ENCODE results near the gene TCAF2. TPM values are rescaled to one million over a fixed set of nuclear protein-coding genes. Genes with fewer than 3 reads are reported as not detected.
"Not testable (repeated sequence)": the region's sequence is repeated elsewhere in the genome, so short reads cannot be mapped to it uniquely, and the experiment has no call there.

TCAF2 gene
- 1.8 and 2.5 TPM in 2 replicates for total RNA-seq

DNA sequence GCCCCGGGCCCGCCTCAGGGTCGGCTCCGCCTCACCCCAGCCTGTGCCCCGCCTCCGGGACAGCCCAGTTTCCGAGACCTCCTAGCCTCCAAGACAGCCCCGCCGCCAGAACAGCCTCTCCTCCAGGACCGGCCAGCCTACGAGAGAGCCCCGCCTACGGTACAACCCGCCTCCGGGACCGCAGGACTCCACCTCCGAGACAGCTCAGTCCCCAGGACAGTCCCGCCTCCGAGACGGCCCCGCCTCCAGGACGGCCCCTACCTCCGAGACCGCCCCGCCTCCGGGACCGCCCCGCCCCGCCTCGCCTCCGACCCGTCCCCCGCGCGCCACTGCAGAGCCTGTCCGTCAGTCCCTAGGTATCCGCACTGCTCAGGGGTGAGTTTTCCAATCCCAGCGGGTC, at the start of gene TCAF2:
Gene TCAF2, plus strand, starts transcription at position 329 of the 400 bp plus-strand sequence.
- H4K20me1 ChIP-seq (ENCODE audit: insufficient read depth, low read length); DNase-seq (ENCODE audit: insufficient read length, low spot score, missing footprints); H3K36me3 ChIP-seq (ENCODE audit: insufficient read depth, low read length); H3K4me3 ChIP-seq (ENCODE audit: insufficient read depth, low read length); H2AFZ ChIP-seq (ENCODE audit: low read length); H3K27me3 ChIP-seq (ENCODE audit: insufficient read depth, low read length); H3K79me2 ChIP-seq (ENCODE audit: insufficient read depth, low read length); H3K27ac ChIP-seq (ENCODE audit: low read depth, low read length); H3K4me2 ChIP-seq (ENCODE audit: insufficient read depth, low read length); H3K4me1 ChIP-seq (ENCODE audit: insufficient read depth, low read length); H3K9me3 ChIP-seq (ENCODE audit: low read depth, low read length): not testable (repeated sequence)

- H4K20me1 ChIP-seq (ENCODE audit: insufficient read depth, low read length); H3K4me3 ChIP-seq (ENCODE audit: insufficient read depth, low read length); H3K27ac ChIP-seq (ENCODE audit: low read depth, low read length); DNase-seq (ENCODE audit: insufficient read length, low spot score, missing footprints); H3K4me2 ChIP-seq (ENCODE audit: insufficient read depth, low read length); H3K4me1 ChIP-seq (ENCODE audit: insufficient read depth, low read length); H3K36me3 ChIP-seq (ENCODE audit: insufficient read depth, low read length); H3K27me3 ChIP-seq (ENCODE audit: insufficient read depth, low read length); H3K79me2 ChIP-seq (ENCODE audit: insufficient read depth, low read length); H3K9me3 ChIP-seq (ENCODE audit: low read depth, low read length); H2AFZ ChIP-seq (ENCODE audit: low read length): not testable (repeated sequence)
These were observed 49.3 kb upstream of the TCAF2 start, which contains the start of gene CTAGE15 for GRCh38 chr7:143571501-143571900. Gene CTAGE15 (plus strand): TSS chr7:143571801. CDS start chr7:143571818, 17 bp downstream.

DNA sequence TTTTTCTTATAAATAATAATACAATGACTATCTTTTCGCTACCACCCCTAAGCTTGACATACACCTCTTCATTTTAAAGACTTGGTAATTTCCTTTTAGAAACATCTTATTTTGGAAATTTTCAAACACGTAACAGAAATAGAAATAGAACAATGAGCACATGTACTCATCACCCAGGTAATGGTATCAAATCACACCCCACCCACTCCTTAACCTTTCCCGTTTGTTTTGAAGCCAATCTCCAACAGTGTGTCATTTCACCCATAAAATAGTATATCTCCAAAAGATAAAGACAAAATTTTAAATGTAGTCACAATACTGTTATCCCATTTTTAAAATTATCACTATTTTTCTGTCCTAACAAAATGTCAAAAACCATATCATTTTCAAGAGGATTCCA, 32.6 kb upstream of the TCAF2 start:
- H2AFZ ChIP-seq (ENCODE audit: low read length); H4K20me1 ChIP-seq (ENCODE audit: insufficient read depth, low read length); H3K4me1 ChIP-seq (ENCODE audit: insufficient read depth, low read length); H3K27ac ChIP-seq (ENCODE audit: low read depth, low read length); H3K4me3 ChIP-seq (ENCODE audit: insufficient read depth, low read length); H3K9me3 ChIP-seq (ENCODE audit: low read depth, low read length); H3K4me2 ChIP-seq (ENCODE audit: insufficient read depth, low read length); H3K79me2 ChIP-seq (ENCODE audit: insufficient read depth, low read length); H3K27me3 ChIP-seq (ENCODE audit: insufficient read depth, low read length); DNase-seq (ENCODE audit: insufficient read length, low spot score, missing footprints); H3K36me3 ChIP-seq (ENCODE audit: insufficient read depth, low read length): not testable (repeated sequence)

DNA sequence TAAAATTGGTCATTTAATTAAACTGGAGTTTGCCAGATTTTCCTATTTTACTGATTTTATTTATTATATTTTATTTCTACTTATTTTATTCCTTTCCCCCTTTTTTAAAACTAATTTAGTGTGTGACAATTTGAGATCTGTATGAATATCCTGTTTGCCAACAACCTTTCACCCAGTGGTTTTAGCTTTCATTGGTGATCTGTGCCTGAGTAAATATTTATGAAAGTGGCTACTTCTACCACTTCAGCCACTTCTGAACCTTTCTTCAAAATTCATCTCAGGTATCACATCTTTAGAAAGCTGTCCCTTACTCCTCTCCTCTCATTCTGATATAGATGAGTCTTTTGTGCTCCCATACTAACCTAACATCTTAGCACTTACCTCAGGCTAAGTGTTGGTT, 30.9 kb upstream of the TCAF2 start:
- H3K27ac ChIP-seq (ENCODE audit: low read depth, low read length); H3K27me3 ChIP-seq (ENCODE audit: insufficient read depth, low read length); H3K4me2 ChIP-seq (ENCODE audit: insufficient read depth, low read length); H3K4me3 ChIP-seq (ENCODE audit: insufficient read depth, low read length); H3K36me3 ChIP-seq (ENCODE audit: insufficient read depth, low read length); H3K79me2 ChIP-seq (ENCODE audit: insufficient read depth, low read length); H3K4me1 ChIP-seq (ENCODE audit: insufficient read depth, low read length); H2AFZ ChIP-seq (ENCODE audit: low read length); H4K20me1 ChIP-seq (ENCODE audit: insufficient read depth, low read length); H3K9me3 ChIP-seq (ENCODE audit: low read depth, low read length); DNase-seq (ENCODE audit: insufficient read length, low spot score, missing footprints): not testable (repeated sequence)

- DNase-seq (ENCODE audit: insufficient read length, low spot score, missing footprints); H3K4me3 ChIP-seq (ENCODE audit: insufficient read depth, low read length); H3K27ac ChIP-seq (ENCODE audit: low read depth, low read length); H4K20me1 ChIP-seq (ENCODE audit: insufficient read depth, low read length); H3K4me2 ChIP-seq (ENCODE audit: insufficient read depth, low read length); H3K79me2 ChIP-seq (ENCODE audit: insufficient read depth, low read length); H3K27me3 ChIP-seq (ENCODE audit: insufficient read depth, low read length); H3K9me3 ChIP-seq (ENCODE audit: low read depth, low read length); H3K36me3 ChIP-seq (ENCODE audit: insufficient read depth, low read length); H2AFZ ChIP-seq (ENCODE audit: low read length); H3K4me1 ChIP-seq (ENCODE audit: insufficient read depth, low read length): not testable (repeated sequence)
These were observed 22.7 kb upstream of the TCAF2 start for GRCh38 chr7:143598086-143598485.

DNA sequence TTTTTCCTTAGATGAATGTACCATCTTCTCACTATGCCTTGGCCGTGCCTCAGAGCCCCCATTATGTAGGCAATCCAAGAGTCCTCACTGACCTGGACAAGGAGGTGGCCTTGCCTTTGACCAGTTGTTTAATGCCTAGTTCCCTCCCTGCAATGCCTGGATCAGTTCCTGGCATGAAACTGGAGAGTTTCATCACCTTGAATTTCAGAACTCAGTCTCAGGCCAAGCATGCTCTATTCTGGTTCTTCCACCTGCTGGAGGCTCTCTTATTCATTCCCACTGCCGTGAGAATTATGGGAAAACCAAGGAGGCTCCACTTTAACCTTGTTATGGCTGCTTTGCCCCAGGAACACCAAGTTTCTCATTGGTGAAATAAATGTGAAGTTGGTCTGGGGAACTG, 17.2 kb upstream of the TCAF2 start:
- not testable (repeated sequence) for H4K20me1 ChIP-seq (ENCODE audit: insufficient read depth, low read length); H3K4me2 ChIP-seq (ENCODE audit: insufficient read depth, low read length); DNase-seq (ENCODE audit: insufficient read length, low spot score, missing footprints); H3K4me3 ChIP-seq (ENCODE audit: insufficient read depth, low read length); H3K27ac ChIP-seq (ENCODE audit: low read depth, low read length); H3K4me1 ChIP-seq (ENCODE audit: insufficient read depth, low read length); H3K27me3 ChIP-seq (ENCODE audit: insufficient read depth, low read length); H2AFZ ChIP-seq (ENCODE audit: low read length); H3K36me3 ChIP-seq (ENCODE audit: insufficient read depth, low read length); H3K9me3 ChIP-seq (ENCODE audit: low read depth, low read length); H3K79me2 ChIP-seq (ENCODE audit: insufficient read depth, low read length)

- not testable (repeated sequence) for DNase-seq (ENCODE audit: insufficient read length, low spot score, missing footprints); H3K4me2 ChIP-seq (ENCODE audit: insufficient read depth, low read length); H3K27ac ChIP-seq (ENCODE audit: low read depth, low read length); H3K4me1 ChIP-seq (ENCODE audit: insufficient read depth, low read length); H4K20me1 ChIP-seq (ENCODE audit: insufficient read depth, low read length); H3K79me2 ChIP-seq (ENCODE audit: insufficient read depth, low read length); H3K4me3 ChIP-seq (ENCODE audit: insufficient read depth, low read length); H3K9me3 ChIP-seq (ENCODE audit: low read depth, low read length); H2AFZ ChIP-seq (ENCODE audit: low read length); H3K36me3 ChIP-seq (ENCODE audit: insufficient read depth, low read length); H3K27me3 ChIP-seq (ENCODE audit: insufficient read depth, low read length)
These were observed 14.7 kb upstream of the TCAF2 start for GRCh38 chr7:143606088-143606487.
